ENCODE measurements around the gene C8B.

GRCh38 chr1:56911098-56911938 lies 54.5 kb downstream of the C8B start:
- TF ChIP-seq CTCF (IDR thresholded peaks at IDR 0.05; ENCODE audit: insufficient read depth, low read length) (no peak), POLR2AphosphoS5 (IDR thresholded peaks at IDR 0.05; ENCODE audit: low read depth) (no peak)
